ENCODE measurements around the gene APP.

DNA sequence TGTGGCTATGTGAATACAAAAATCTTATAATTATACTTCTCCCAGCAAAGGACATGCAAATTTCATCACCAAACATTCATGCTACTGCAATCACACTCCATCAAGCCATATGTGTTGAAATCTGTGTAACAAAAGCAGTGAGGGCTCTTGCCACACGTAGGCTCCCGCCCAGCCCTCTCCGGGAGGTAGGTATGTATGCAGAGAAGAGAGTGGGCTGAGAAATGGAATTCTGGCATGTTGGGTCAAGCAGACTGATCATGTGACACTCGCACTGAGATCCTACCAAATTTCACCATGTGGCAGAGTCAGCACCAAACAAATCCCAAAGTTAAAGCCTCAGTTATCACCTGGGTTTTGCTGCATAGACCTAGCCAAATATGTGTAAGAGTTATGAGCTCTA lies 49.7 kb downstream of the APP start:
- TF ChIP-seq, protein P1, sequence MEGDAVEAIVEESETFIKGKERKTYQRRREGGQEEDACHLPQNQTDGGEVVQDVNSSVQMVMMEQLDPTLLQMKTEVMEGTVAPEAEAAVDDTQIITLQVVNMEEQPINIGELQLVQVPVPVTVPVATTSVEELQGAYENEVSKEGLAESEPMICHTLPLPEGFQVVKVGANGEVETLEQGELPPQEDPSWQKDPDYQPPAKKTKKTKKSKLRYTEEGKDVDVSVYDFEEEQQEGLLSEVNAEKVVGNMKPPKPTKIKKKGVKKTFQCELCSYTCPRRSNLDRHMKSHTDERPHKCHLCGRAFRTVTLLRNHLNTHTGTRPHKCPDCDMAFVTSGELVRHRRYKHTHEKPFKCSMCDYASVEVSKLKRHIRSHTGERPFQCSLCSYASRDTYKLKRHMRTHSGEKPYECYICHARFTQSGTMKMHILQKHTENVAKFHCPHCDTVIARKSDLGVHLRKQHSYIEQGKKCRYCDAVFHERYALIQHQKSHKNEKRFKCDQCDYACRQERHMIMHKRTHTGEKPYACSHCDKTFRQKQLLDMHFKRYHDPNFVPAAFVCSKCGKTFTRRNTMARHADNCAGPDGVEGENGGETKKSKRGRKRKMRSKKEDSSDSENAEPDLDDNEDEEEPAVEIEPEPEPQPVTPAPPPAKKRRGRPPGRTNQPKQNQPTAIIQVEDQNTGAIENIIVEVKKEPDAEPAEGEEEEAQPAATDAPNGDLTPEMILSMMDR (IDR thresholded peaks at IDR 0.05) = no peak
- TF ChIP-seq POLR2AphosphoS5 (IDR thresholded peaks at IDR 0.05) = no peak
- TF ChIP-seq POLR2A (IDR thresholded peaks at IDR 0.05) = no peak
